Stimulated activated CD4-positive, alpha-beta T cell treated with anti-CD3 and anti-CD28 coated beads, Interleukin-1b, Interleukin-23, amount 100 ng/mL, for 24 hours (primary cell): ENCODE measurements around the gene UBE2D1.

Experiments
- DNase-seq, 4 experiments: peaks; one replicate each; pipeline ENCODE4 v3.0.0-alpha.2; 2020; ENCODE audit warnings: low read depth in 4 of 4, low spot score in 1 of 4

UBE2D1 gene

DNA sequence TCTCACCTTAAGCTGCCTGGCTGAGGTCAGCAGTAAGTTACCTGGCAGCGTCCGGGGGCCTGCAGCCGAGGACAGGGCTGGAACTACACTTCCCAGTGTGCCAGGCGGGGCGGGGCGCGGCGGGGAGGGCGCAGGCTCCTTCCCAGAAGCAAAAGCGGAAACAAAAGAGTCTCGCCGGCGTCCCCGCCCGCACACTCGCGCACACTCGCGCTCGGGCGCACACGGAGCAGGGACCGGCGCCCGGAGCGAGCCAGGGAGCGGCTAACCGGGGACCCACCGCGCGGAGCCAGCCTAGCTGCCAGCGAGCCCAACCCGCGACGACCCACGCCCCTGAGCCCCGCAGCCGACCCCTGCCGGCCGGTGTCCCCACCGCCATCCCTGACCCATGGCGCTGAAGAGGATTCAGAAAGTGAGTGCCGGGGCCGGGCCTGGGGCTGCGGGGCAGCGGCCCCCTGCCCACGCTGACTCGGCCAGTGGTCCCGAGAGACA is at the start of gene UBE2D1:
UBE2D1 (plus strand) TSS at position 190 of the 489 bp plus-strand sequence; CDS start at position 386, 196 bp downstream.
- DNase-seq, result peak; percentile 50 to 82 (median 74)

- no peak for DNase-seq
Measured at GRCh38 chr10:58291538-58292174, 43.1 kb upstream of the UBE2D1 start.

GRCh38 chr10:58293989-58294388 is 40.8 kb upstream of the UBE2D1 start:
- no peak for DNase-seq

DNA sequence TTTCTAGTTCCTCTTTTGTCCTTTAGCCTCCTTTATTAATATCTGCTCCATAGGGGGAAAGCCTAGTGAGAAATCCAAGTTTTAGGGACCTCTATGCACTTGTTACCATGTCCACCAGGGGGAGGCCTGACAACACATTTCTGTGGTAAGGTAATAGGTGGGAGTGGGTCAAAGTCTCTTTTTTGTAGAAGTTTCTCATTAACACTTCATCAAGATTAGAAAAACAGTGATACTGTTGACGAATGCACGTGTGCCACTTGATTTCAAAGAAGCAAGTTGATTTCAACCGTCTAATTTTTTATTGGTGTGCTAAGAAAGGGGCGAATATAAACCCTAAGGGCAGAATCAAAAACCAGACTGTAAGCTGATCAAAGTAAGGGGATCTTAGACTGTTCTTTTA is 35.2 kb upstream of the UBE2D1 start:
- peak; percentile 19 to 30 (median 24) for DNase-seq

DNA sequence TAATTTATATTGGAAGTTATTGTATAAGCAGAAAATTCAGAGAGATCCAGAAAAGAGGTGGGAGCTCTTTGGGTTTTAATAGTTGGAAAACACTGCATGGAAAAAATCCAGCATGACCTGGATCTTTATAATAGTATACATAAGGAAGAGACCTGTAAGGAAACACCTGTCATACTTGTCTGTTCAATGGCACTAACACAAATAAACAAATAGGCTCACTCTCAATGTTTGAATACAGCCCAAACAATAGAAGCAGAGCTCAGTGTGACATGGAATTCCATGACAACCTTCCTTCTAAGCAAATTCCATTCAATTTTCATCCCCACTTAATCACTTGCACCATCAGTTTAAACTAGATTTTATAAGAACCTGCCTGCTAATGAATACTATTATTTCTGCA is 34.1 kb upstream of the UBE2D1 start:
- no peak for DNase-seq

GRCh38 chr10:58302254-58302653 is 32.6 kb upstream of the UBE2D1 start:
- no peak for DNase-seq

DNA sequence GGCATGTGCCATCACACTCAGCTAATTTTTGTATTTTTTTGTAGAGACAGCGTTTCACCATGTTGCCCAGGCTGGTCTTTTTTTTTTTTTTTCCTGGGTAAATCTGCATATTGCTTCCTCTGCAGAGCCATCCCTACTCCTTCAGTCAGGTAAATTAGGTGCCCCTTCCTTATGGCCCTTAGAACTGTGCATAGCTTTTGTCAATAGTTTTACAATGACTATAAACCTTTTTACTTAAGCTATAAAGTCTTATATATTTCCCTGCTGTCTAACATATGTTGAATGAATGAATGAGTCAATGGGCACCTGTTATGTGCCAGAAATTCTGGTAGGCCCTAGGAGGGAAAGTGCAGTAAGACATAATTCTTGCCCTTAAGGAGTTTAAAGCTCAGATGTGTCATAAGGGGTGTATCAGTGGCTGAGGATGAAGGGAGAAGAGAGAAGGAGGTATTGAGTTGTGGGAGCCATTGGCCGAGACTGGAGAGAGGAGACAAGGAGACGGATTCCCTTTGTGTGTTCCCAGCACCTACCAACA is 30.6 kb upstream of the UBE2D1 start:
- no peak for DNase-seq

DNA sequence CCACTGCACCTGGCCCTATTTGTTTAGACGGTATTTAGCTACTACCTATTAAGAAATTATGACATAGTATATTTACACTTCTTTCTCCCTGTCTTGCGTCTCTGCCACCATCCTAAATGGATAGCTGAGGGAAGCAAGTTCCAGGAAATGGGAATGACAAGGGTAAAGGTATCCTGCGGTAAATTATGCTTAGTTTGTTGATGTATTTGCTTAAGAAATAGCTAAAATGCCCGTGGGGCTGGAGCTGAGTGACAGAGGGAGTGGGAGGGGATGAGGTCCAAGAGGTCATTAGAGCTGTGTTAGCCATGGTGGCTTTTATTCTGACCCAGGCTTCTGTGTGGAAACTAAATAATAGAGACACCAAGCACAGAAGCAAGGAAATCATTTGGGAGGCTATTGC is 29.0 kb upstream of the UBE2D1 start:
- DNase-seq, result no peak

DNA sequence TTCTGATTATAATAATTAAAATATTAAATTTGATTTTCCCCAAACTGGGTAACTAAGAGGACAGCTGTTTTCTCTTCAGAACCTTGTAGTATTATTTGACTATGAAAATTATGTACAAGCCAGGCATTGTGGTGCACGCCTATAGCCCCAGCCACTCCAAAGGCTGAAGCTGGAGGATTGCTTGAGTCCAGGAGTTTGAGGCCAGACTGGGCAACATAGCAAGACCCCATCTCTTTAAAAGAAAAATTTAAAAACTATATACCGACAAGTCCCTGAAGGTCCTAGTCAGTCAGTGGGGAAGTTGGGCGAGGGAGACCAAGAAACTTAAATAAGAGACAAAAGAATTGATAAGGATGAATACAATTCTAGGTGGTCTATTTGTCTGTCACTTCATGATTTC is 27.1 kb upstream of the UBE2D1 start:
- DNase-seq, result no peak

DNA sequence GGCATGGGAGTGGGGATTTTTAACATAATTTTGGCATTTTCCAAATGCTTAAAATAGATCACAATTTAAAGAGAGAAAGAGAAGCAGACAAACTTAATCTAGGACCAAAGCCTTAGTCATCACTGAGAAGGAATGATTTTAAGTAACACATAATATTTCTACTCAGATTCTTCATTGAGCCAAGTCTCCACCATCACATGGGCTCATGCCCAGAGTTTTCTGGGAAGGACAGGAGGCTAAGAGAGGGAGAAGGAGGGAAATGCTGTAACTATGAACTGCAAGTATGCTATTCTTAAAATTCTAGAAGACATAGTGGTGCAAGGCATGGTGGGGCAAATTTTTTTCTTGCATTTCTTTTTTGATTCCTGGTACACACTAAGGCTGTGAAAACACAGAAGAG is 23.8 kb upstream of the UBE2D1 start:
- no peak for DNase-seq

GRCh38 chr10:58316874-58317273 is 17.9 kb upstream of the UBE2D1 start:
- no peak for DNase-seq

GRCh38 chr10:58318346-58318745 is 16.5 kb upstream of the UBE2D1 start:
- no peak for DNase-seq

GRCh38 chr10:58319599-58319998 is 15.2 kb upstream of the UBE2D1 start:
- DNase-seq, result no peak

DNA sequence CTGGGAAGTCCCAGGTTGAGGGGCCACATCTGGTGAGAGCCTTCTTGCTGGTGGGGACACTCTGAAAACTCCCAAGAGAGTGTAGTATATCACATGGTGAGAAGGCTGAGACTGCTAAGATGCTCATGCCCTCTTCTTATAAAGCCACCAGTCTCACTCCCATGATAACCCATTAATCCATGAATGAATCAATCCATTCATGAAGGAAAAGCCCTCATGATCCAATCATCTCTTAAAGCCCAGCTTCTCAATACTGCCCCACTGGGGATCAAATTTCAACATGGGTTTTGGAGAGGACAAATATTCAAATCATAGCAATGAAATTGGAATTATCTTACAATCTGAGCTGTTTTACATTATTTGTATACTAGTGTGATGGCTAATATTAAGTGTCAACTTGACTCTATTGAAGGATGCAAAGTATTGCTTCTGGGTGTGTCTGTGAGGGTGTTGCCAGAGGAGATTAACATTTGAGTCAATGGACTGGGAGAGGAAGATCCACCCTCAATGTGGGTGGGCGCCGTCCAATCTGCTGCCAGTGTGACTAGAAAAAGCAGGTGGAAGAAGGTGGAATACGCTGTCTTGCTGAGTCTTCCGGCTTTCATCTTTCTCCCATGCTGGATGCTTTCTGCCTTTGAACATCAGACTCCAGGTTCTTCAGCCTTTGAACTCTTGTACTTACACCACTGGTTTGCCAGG is 14.3 kb upstream of the UBE2D1 start:
- no peak for DNase-seq

DNA sequence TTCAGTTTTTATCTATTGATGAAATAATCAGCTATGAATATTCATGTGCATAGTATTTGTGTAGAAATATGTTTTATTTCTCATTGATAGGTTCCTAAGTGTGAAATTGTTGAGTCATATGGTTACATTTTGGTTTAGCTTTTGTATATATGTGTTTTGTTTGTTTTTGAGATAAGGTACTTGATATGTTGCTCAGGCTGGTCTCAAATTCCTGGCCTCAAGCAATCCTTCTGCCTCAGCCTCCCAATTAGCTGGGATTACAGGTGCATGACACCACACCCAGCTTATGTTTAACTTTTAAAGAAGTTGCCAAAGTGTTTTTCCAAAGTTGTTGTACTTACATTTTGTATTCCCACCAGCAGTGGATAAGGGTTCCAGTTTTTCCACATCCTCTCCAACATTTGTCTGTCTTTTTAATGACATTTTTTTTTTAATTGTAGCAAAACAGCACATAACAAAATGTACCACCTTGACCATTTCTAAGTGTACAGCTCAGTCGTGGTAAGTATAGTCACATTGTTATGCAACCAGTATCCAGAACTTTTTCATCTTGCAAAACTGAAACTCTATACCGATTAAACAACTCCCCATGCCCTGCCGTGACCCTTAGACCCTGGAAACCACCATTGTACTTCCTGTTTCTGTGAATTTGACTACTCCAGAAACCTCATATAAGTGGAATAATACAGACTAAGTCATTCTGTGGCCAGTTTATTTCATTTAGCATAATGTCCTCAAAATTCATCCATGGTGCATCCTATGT is 12.6 kb upstream of the UBE2D1 start:
- no peak for DNase-seq

- DNase-seq, result no peak
Measured at GRCh38 chr10:58322835-58323209, 12.0 kb upstream of the UBE2D1 start.

GRCh38 chr10:58326967-58327381 is 7.8 kb upstream of the UBE2D1 start:
- no peak for DNase-seq

- no peak for DNase-seq
Measured at GRCh38 chr10:58328233-58328632, 6.6 kb upstream of the UBE2D1 start.

DNA sequence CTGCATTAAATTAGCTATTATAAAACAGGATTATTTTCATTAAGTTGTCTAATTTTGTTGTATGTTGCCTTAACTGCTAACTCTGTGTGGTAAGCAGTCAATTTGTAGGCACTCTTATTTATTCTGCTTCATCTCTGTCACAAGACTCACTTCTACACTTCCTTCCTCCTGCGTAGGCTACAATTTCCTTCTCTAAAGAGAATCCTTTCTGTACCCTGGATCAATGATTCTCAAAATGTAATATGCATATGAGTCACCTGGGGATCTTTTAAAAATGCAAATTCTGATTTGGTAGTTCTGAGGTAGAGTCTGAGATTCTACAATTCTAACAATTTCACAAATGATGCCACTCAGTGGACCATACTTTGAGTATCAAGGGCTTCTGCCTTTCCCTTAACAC is 4.4 kb upstream of the UBE2D1 start:
- no peak for DNase-seq

DNA sequence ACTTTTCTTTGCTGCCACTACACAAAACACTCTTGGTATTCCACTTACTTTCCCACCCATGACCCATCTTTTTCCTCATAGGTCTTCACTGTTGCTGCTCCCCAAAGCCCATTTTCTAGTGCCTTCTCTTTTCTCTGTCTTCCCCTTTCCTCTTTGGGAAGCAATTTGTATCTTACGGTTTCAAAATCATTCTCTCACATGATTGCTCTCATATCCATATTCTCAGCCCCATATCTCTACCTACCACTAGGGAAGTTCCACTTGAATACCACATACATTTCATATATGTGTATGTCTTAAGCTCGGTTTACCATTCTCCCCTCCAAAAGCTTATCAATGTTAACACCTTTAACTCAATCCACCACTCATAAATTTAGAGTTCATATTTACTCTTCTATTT is 3.2 kb upstream of the UBE2D1 start:
- DNase-seq, result no peak

DNA sequence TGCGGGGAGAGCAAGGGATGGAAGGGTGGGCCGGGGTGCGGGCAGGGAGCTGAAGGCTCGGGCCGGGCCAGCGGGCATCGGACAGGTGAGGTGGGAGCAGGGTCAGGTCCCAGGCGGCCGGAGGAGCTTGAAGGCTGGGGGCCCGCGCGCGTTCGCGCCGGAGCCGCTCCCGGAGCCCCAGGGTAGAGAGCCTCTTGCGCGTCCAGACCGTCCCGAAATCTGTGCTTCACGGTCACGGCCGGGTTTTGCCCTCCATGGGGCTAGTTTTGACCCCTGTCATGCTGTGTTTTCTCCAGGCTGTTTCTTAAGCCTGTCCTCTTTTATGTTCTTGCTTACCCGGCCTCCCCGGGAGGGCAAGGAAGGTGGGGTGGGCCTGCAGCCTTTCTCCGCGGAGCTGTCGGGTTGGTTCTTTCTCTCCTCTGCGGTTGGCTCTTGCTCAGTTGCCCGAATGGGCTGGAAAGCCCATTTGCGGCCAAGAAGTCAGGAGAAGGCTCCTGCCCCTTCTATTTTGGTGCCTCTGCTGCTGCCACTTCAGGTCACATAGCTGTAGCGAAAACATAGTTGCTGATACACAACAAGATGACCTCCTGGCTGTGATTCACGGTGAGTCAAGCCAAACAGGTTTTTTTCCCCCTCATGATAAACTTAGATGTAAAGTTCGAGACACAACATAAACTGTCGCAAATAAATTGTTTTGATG is 650 bp downstream of the UBE2D1 start:
- peak in 1 of 4 experiments; percentile 4 for DNase-seq
